HepG2 (cell line): Measurements from ENCODE around the gene SNRPD3. TPM values are rescaled to one million over a fixed set of nuclear protein-coding genes. Genes with fewer than 3 reads are reported as not detected.
A peak's percentile ranks its signal among the peaks of the same experiment; 100 is the strongest.

ENCODE experiments used
- ATF3 ChIP-seq: sonication (generic); formaldehyde crosslinking; IDR thresholded peaks from 2 replicates; pipeline ENCODE4 v1.4.0; 2020; ENCODE audit warnings: missing genetic modification reagents
- CSRNP2 ChIP-seq: sonication (generic); formaldehyde crosslinking; conservative IDR thresholded peaks from 2 replicates; pipeline ENCODE4 v1.8.0; 2022; ENCODE audit warnings: low read depth, missing genetic modification reagents
- GATAD2A ChIP-seq: IDR thresholded peaks from 2 replicates; pipeline ENCODE4 v1.6.1; 2016
- KLF9 ChIP-seq: IDR thresholded peaks from 2 replicates; pipeline ENCODE4 v1.6.1; 2016; ENCODE audit warnings: low read depth
- NFYB ChIP-seq: sonication (generic); formaldehyde crosslinking; IDR thresholded peaks from 2 replicates; pipeline ENCODE4 v1.4.0; 2020; ENCODE audit warnings: missing genetic modification reagents
- PAWR ChIP-seq: sonication (generic); formaldehyde crosslinking; IDR thresholded peaks from 2 replicates; pipeline ENCODE4 v1.4.0; 2020; ENCODE audit warnings: missing genetic modification reagents, mild to moderate bottlenecking, borderline replicate concordance
- PBX2 ChIP-seq: IDR thresholded peaks from 2 replicates; pipeline ENCODE4 v1.6.1; 2016; ENCODE audit warnings: control low read depth
- PTBP1 ChIP-seq: fragments of 200-400 bp; formaldehyde crosslinking; IDR thresholded peaks from 2 replicates; pipeline ENCODE4 v1.6.1; 2018; ENCODE audit warnings: low read length, low read depth; ENCODE audit not compliant: poor library complexity, severe bottlenecking
- RCOR2 ChIP-seq: IDR thresholded peaks from 2 replicates; pipeline ENCODE4 v1.6.1; 2016; ENCODE audit warnings: missing biosample characterization, missing genetic modification reagents
- RFX3 ChIP-seq: IDR thresholded peaks from 2 replicates; pipeline ENCODE4 v1.6.1; 2016; ENCODE audit warnings: missing biosample characterization, missing genetic modification reagents
- SPEN ChIP-seq: sonication (generic); formaldehyde crosslinking; IDR thresholded peaks from 2 replicates; pipeline ENCODE4 v1.5.1; 2020; ENCODE audit warnings: low read depth, mild to moderate bottlenecking, missing genetic modification reagents
- ZFP36L1 ChIP-seq: sonication (generic); formaldehyde crosslinking; IDR thresholded peaks from 2 replicates; pipeline ENCODE4 v1.8.0; 2022; ENCODE audit warnings: mild to moderate bottlenecking, missing genetic modification reagents, moderate library complexity
- ZGPAT ChIP-seq: IDR thresholded peaks from 2 replicates; pipeline ENCODE4 v1.6.1; 2016; ENCODE audit warnings: mild to moderate bottlenecking
- ZHX2 ChIP-seq, 2 experiments: sonication (generic) in 1 of 2; formaldehyde crosslinking in 1 of 2; IDR thresholded peaks; 2 replicates each; pipeline versions ENCODE4 v1.6.1 to v1.9.0; 2014 to 2022; ENCODE audit warnings: antibody characterized with exemption in 1 of 2, borderline replicate concordance in 1 of 2, inconsistent platforms in 1 of 2, low read depth in 1 of 2, missing genetic modification reagents in 1 of 2
- ZNF432 ChIP-seq: sonication (generic); formaldehyde crosslinking; IDR thresholded peaks from 2 replicates; pipeline ENCODE4 v1.5.0; 2020; ENCODE audit warnings: missing genetic modification reagents, mild to moderate bottlenecking, borderline replicate concordance
- ZNF44 ChIP-seq: sonication (generic); formaldehyde crosslinking; IDR thresholded peaks from 2 replicates; pipeline ENCODE4 v1.5.1; 2020; ENCODE audit warnings: mild to moderate bottlenecking, missing genetic modification reagents
- ZNF569 ChIP-seq: sonication (generic); formaldehyde crosslinking; IDR thresholded peaks from 2 replicates; pipeline ENCODE4 v1.5.0; 2020; ENCODE audit warnings: mild to moderate bottlenecking, missing genetic modification reagents, moderate library complexity, borderline replicate concordance
- ZNF775 ChIP-seq: sonication (generic); formaldehyde crosslinking; IDR thresholded peaks from 2 replicates; pipeline ENCODE4 v1.4.0; 2020; ENCODE audit warnings: missing genetic modification reagents, mild to moderate bottlenecking, moderate library complexity, borderline replicate concordance
- polyA plus RNA-seq, 8 experiments: library from polyadenylated mRNA; depleted of rRNA in 3 of 8; stranded (reverse) in 7 of 8; unstranded in 1 of 8; fragments of >200 nt; fragmentation: Illumina TruSeq in 4 of 8; extraction: Trizol in 4 of 8; gene quantifications; 2 replicates each; pipeline versions ENCODE4 v1.2.1 to v1.2.3, GENCODE V29; 2011 to 2016; ENCODE audit warnings: low read depth in 4 of 8, missing spikeins in 1 of 8, mixed read lengths in 1 of 8; ENCODE audit not compliant: insufficient read depth in 1 of 8
- total RNA-seq, 5 experiments: library from RNA; depleted of rRNA; stranded (reverse); fragments of >200 nt; fragmentation: Illumina TruSeq; extraction: Trizol; gene quantifications; 2 replicates each; pipeline ENCODE4 v1.2.3, GENCODE V29; 2016; ENCODE audit warnings: low read depth in 1 of 5

The SNRPD3 gene
- total and polyA plus RNA-seq, 2 of the 13 experiments (the other 11 are each of a cell fraction or from before 2014, with no cell fraction given), result 110 to 209 TPM

- TF ChIP-seq ZNF775 (CRISPR knock-in tag), result no peak
- TF ChIP-seq RCOR2 (CRISPR knock-in tag), result no peak
- no peak for TF ChIP-seq ZFP36L1 (CRISPR knock-in tag)
- TF ChIP-seq PTBP1, result no peak
- no peak for TF ChIP-seq PBX2 (CRISPR knock-in tag)
- TF ChIP-seq KLF9 (CRISPR knock-in tag), result no peak
- peak; percentile 69 for TF ChIP-seq GATAD2A (CRISPR knock-in tag)
- 0 out of 2 replicates have a peak, but pooled peaks have one; percentile 30 for TF ChIP-seq ATF3
- no peak for TF ChIP-seq PAWR (CRISPR knock-in tag)
- TF ChIP-seq SPEN (CRISPR knock-in tag), result no peak
- TF ChIP-seq CSRNP2 (CRISPR knock-in tag), result no peak
- no peak for TF ChIP-seq RFX3
- no peak for TF ChIP-seq NFYB (CRISPR knock-in tag)
- no peak for TF ChIP-seq ZNF44 (CRISPR knock-in tag)
- TF ChIP-seq ZGPAT, result no peak; the same call in none of the 2 replicates
- TF ChIP-seq ZNF569 (CRISPR knock-in tag), result no peak
- no peak for TF ChIP-seq ZNF432 (CRISPR knock-in tag)
- no peak for TF ChIP-seq ZHX2 (IDR thresholded peaks at IDR 0.05; ENCODE audit: low read depth)
- no peak for TF ChIP-seq ZHX2 (CRISPR knock-in tag; IDR thresholded peaks at IDR 0.05; ENCODE audit: borderline replicate concordance)
These were observed 38.2 kb downstream of the SNRPD3 start (continued) for GRCh38 chr22:24593836-24594568.
